K562 (cell line): ENCODE measurements around the gene HMCN1. TPM values are rescaled to one million over a fixed set of nuclear protein-coding genes. Genes with fewer than 3 reads are reported as not detected.

Source experiments
- ATAC-seq: fragments of 200-7000 bp; cut with Tn5 transposase; 3 replicates; pipeline ENCODE4 v1.9.1; 2020; ENCODE audit warnings: moderate library complexity
- BruUV-seq: library from RNA; stranded (reverse); fragments of 400-500 nt; replicated peaks from 2 replicates; lab custom pipeline; 2021; lab: Mats Ljungman, UMichigan
- CTCF ChIA-PET: fragments of 300-600 bp; formaldehyde crosslinking; extraction: SDS; loops from one replicate; lab custom pipeline; 2021; ENCODE audit warnings: low intra/inter-chr PET ratio; lab: Yijun Ruan, JAX
- POLR2A ChIA-PET: fragments of 300-600, 350-650 bp; sonication (Branson Sonifier 250); formaldehyde crosslinking; extraction: SDS; loops from one replicate; lab custom pipeline; 2021; ENCODE audit warnings: antibody characterized with exemption, inconsistent platforms; lab: Yijun Ruan, JAX
- DNase-seq, 4 experiments: peaks; one replicate each; pipeline versions ENCODE4 v3.0.0 to v3.0.0-alpha.2; 2011 to 2018; ENCODE audit warnings: low spot score in 3 of 4, mixed read lengths in 3 of 4; ENCODE audit errors: extremely low read depth in 1 of 4
- FAIRE-seq: peaks from 2 replicates; lab custom pipeline; 2011; peaks lifted over from hg19 to GRCh38; lab: Jason Lieb, UNC
- H2AFZ ChIP-seq: 2 replicates; pipeline ENCODE4 v1.6.0; 2011; ENCODE audit warnings: low read depth, low read length, control low read depth, inconsistent platforms
- H3K27ac ChIP-seq: fragments of 200-600 bp; 3 replicates; pipeline ENCODE4 v1.8.0; 2011; ENCODE audit warnings: low read depth, mild to moderate bottlenecking, control low read depth, inconsistent platforms, low read length, moderate library complexity, mixed read lengths; ENCODE audit errors: extremely low read depth
- H3K27me3 ChIP-seq, 2 experiments: fragments of 300-600 bp in 1 of 2; 2 replicates in 1 of 2; 3 replicates in 1 of 2; pipeline versions ENCODE4 v1.6.0 to v1.8.0; 2011; ENCODE audit warnings: inconsistent platforms in 2 of 2, low read length in 2 of 2, mild to moderate bottlenecking in 1 of 2, mixed read lengths in 1 of 2, moderate library complexity in 1 of 2; ENCODE audit not compliant: control insufficient read depth in 2 of 2, insufficient read depth in 2 of 2
- H3K36me3 ChIP-seq: fragments of 300-600 bp; 3 replicates; pipeline ENCODE4 v1.8.0; 2011; ENCODE audit warnings: mild to moderate bottlenecking, low read length, inconsistent platforms; ENCODE audit not compliant: control insufficient read depth, insufficient read depth
- H3K4me1 ChIP-seq, 2 experiments: fragments of 200-600 bp in 1 of 2; replicated peaks in 1 of 2; 2 replicates in 1 of 2; 3 replicates in 1 of 2; pipeline versions ENCODE4 v1.5.1 to v1.8.0; 2011; ENCODE audit warnings: inconsistent platforms in 2 of 2, low read length in 2 of 2, mild to moderate bottlenecking in 1 of 2, mixed read lengths in 1 of 2, moderate library complexity in 1 of 2; ENCODE audit not compliant: control insufficient read depth in 2 of 2, insufficient read depth in 2 of 2
- H3K4me2 ChIP-seq: 2 replicates; pipeline ENCODE4 v1.6.1; 2011; ENCODE audit warnings: low read length, control low read depth, inconsistent platforms, mixed read lengths; ENCODE audit not compliant: insufficient read depth
- H3K4me3 ChIP-seq: fragments of 200-600 bp; sonication (generic), shearing (Covaris generic); 2 replicates; pipeline ENCODE4 v1.5.1; 2016; ENCODE audit warnings: control low read depth, inconsistent platforms
- H3K79me2 ChIP-seq: fragments of 200-600 bp; 3 replicates; pipeline ENCODE4 v1.8.0; 2011; ENCODE audit warnings: low read length, inconsistent platforms; ENCODE audit not compliant: control insufficient read depth, insufficient read depth
- H3K9ac ChIP-seq, 2 experiments: 2 replicates each; pipeline versions ENCODE4 v1.6.0 to v1.6.1; 2011; ENCODE audit warnings: low read depth in 2 of 2, low read length in 2 of 2, control low read depth in 1 of 2, inconsistent platforms in 1 of 2, mild to moderate bottlenecking in 1 of 2, mixed read lengths in 1 of 2; ENCODE audit not compliant: insufficient read depth in 1 of 2
- H3K9me1 ChIP-seq: one replicate; pipeline ENCODE4 v1.6.0; 2011; ENCODE audit warnings: inconsistent platforms, mild to moderate bottlenecking, low read length, moderate library complexity; ENCODE audit not compliant: control insufficient read depth, insufficient read depth
- H3K9me3 ChIP-seq: replicated peaks from 2 replicates; pipeline ENCODE4 v1.5.1; 2011; ENCODE audit warnings: low read depth, low read length, inconsistent platforms; ENCODE audit not compliant: control insufficient read depth, insufficient read depth
- H4K20me1 ChIP-seq: replicated peaks from 2 replicates; pipeline ENCODE4 v1.6.1; 2011; ENCODE audit warnings: low read length, inconsistent platforms, mixed read lengths; ENCODE audit not compliant: control insufficient read depth, insufficient read depth
- ARHGAP35 ChIP-seq: fragments of 450-650 bp; IDR thresholded peaks from 2 replicates; pipeline ENCODE4 v1.6.1; 2018; ENCODE audit not compliant: partially characterized antibody
- C11orf30 ChIP-seq: fragments of 450-650 bp; IDR thresholded peaks from 2 replicates; pipeline ENCODE4 v1.6.1; 2016; ENCODE audit warnings: low read depth, mild to moderate bottlenecking
- CEBPG ChIP-seq, 3 experiments: fragments of 200-800 bp in 1 of 3; sonication (Bioruptor generic) in 1 of 3; sonication (generic) in 1 of 3; formaldehyde crosslinking in 1 of 3; IDR thresholded peaks in 2 of 3; conservative IDR thresholded peaks in 1 of 3; 2 replicates each; pipeline versions ENCODE4 v1.6.1 to v1.8.0; 2016 to 2022; ENCODE audit warnings: missing compliant biosample characterization in 2 of 3, missing genetic modification characterization in 2 of 3, mild to moderate bottlenecking in 1 of 3, missing genetic modification reagents in 1 of 3
- CREB3L1 ChIP-seq: fragments of 450-650 bp; IDR thresholded peaks from 2 replicates; pipeline ENCODE4 v1.6.1; 2014; ENCODE audit warnings: low read depth, mild to moderate bottlenecking, moderate library complexity, borderline replicate concordance
- ESRRA ChIP-seq: fragments of 450-650 bp; IDR thresholded peaks from 2 replicates; pipeline ENCODE4 v1.6.1; 2014; ENCODE audit warnings: low read depth, mild to moderate bottlenecking, moderate library complexity, borderline replicate concordance
- MAFF ChIP-seq: IDR thresholded peaks from 2 replicates; pipeline ENCODE4 v1.6.1; 2012; ENCODE audit warnings: low read length, improper control_type of control experiment
- MAFG ChIP-seq: fragments of 450-650 bp; conservative IDR thresholded peaks from 2 replicates; pipeline ENCODE4 v1.6.1; 2016; ENCODE audit warnings: missing genetic modification characterization, missing compliant biosample characterization
- MAFK ChIP-seq: IDR thresholded peaks from 2 replicates; pipeline ENCODE4 v1.6.1; 2011; ENCODE audit warnings: low read length, improper control_type of control experiment
- PRPF4 ChIP-seq: fragments of 200-400 bp; formaldehyde crosslinking; IDR thresholded peaks from one replicate; pipeline ENCODE4 v1.6.1; 2017; ENCODE audit warnings: low read length, low read depth, mild to moderate bottlenecking; ENCODE audit not compliant: insufficient read depth, poor library complexity, severe bottlenecking
- RFX5 ChIP-seq: IDR thresholded peaks from 2 replicates; pipeline ENCODE4 v1.6.1; 2011; ENCODE audit warnings: low read depth, mild to moderate bottlenecking, improper control_type of control experiment, low read length
- TEAD4 ChIP-seq, 2 experiments: sonication (generic) in 1 of 2; formaldehyde crosslinking in 1 of 2; IDR thresholded peaks; 2 replicates each; pipeline versions ENCODE4 v1.6.1 to v1.8.0; 2012 to 2022; ENCODE audit warnings: borderline replicate concordance in 1 of 2, inconsistent platforms in 1 of 2, low read length in 1 of 2, mild to moderate bottlenecking in 1 of 2, missing genetic modification reagents in 1 of 2
- ZNF3 ChIP-seq: fragments of 250-450 bp; sonication (Bioruptor Pico); IDR thresholded peaks from 2 replicates; pipeline ENCODE4 v1.5.0; 2021; ENCODE audit warnings: mild to moderate bottlenecking, moderate library complexity
- ZNF316 ChIP-seq: fragments of 450-650 bp; IDR thresholded peaks from 2 replicates; pipeline ENCODE4 v1.6.1; 2016
- in situ Hi-C: fragments of 300-500 bp; cut with MboI; formaldehyde crosslinking; loops from 4 replicates; pipeline ENCODE4 v1.15.0; 2018; ENCODE audit warnings: inconsistent platforms, mixed read lengths
- intact Hi-C: fragments of 100-400 bp; cut with micrococcal nuclease; formaldehyde crosslinking; loops from 2 replicates; pipeline ENCODE4 v1.14.2; 2022
- polyA plus RNA-seq, 8 experiments: library from polyadenylated mRNA; depleted of rRNA in 4 of 8; stranded (reverse) in 5 of 8; unstranded in 3 of 8; fragments of >200 nt; fragmentation: Nextera tagmentation in 2 of 8; fragmentation: Illumina TruSeq in 1 of 8; extraction: Ambion mirVana in 2 of 8; extraction: Trizol in 1 of 8; gene quantifications; 2 replicates each; pipeline versions ENCODE4 v1.2.1 to v1.2.3, GENCODE V29; 2011 to 2014; ENCODE audit warnings: inconsistent platforms in 1 of 8, missing spikeins in 1 of 8
- total RNA-seq, 7 experiments: library from RNA; depleted of rRNA in 6 of 7; stranded (reverse); fragments of >200 nt in 6 of 7; fragmentation: Illumina TruSeq in 2 of 7; extraction: Trizol in 2 of 7; gene quantifications; 2 replicates each; pipeline versions ENCODE4 v1.2.1 to v1.2.3, GENCODE V29; 2011 to 2021; ENCODE audit warnings: low replicate concordance in 1 of 7
- TF ChIP-seq, protein P1 (sequence below): sonication (generic); formaldehyde crosslinking; IDR thresholded peaks from 2 replicates; pipeline ENCODE4 v1.5.0; 2020; ENCODE audit warnings: missing genetic modification reagents
- TF ChIP-seq, protein P2 (sequence below): fragments of 450-650 bp; IDR thresholded peaks from 2 replicates; pipeline ENCODE4 v1.7.1; 2018; ENCODE audit warnings: mild to moderate bottlenecking, low read depth; ENCODE audit not compliant: partially characterized antibody

Gene HMCN1
- total and polyA plus RNA-seq, 9 of the 15 experiments (the other 6 are each of a cell fraction or from before 2014, with no cell fraction given), result 0.07 to 0.36 (median 0.21) TPM

DNA sequence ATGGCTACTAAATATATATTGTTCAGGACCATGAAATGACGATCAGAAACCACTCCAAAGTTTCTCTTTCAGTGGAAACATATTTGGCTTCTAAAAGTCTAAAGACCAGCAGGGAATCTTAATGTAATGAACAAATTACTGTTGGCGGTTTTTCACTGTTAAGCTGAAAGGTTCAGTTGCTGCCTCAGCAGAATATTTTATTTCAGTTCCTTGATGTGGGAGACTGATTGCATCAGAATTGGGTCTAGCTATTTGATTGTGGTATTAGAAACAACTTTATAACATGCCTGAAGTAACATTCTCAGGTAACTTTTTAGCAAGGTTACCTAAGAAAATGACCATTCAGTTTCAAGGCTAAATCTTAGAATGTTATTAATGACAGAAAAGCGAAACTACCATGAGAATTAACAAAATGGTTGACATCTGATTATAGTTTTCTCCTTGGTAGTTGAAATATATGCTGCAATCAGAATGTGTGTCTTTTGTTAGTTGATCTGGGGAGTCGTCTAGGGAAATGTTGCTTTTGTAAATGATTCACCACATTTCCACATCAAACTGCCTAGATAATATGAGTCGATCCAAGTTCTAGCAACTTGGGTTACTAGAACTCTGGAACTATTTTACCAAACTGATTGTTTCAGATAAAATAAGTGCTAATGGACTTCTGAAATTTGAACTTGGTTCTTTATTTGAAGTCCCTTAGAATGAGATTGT, 200.4 kb downstream of the HMCN1 start (continued):
- TF ChIP-seq CREB3L1 (no peak), MAFK (peak; percentile 43), ARHGAP35 (no peak), CEBPG (CRISPR knock-in tag; IDR thresholded peaks at IDR 0.05) (no peak), CEBPG (tag; conservative IDR thresholded peaks at IDR 0.05 in 1 of 2, IDR thresholded peaks at IDR 0.05 in 1 of 2) (peak in 1 of 2 experiments; percentile 42; a peak in 1 of 4 replicates), PRPF4 (no peak)

DNA sequence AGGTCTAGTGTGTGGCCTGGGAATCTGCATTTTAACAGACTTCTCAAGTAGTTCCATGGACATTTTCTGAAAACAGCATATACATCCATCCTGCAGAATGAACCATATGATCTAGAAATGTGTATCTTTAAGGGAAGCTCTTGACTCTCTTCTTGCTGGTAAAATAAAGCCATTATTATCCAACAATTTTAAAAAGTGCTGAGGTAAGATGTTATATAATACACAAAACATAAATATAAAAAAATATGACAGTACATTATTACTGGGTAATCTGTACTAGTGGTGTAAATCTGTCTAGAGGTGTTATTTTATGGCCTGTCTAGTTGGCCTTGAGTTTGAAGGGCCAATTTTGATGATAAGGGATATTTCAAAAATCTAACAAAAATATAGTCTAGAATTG, 201.2 kb downstream of the HMCN1 start:
- H3K4me2 ChIP-seq, result no peak overlapping the region
- H3K79me2 ChIP-seq, result no peaks in the 10 kb centered on the region
- H3K36me3 ChIP-seq, result no peaks in the 10 kb centered on the region
- no peaks in the 10 kb centered on the region for H3K9me1 ChIP-seq
- H3K4me3 ChIP-seq, result no peak overlapping the region
- H4K20me1 ChIP-seq, result no peaks in the 10 kb centered on the region
- no peak for FAIRE-seq
- H3K4me1 ChIP-seq, result no peaks in the 10 kb centered on the region
- no TSS peak for BruUV-seq
- intact Hi-C loops (no loop called here), in situ Hi-C loops (no loop called here)
- no peak overlapping the region for H2AFZ ChIP-seq
- TF ChIP-seq, protein P1, sequence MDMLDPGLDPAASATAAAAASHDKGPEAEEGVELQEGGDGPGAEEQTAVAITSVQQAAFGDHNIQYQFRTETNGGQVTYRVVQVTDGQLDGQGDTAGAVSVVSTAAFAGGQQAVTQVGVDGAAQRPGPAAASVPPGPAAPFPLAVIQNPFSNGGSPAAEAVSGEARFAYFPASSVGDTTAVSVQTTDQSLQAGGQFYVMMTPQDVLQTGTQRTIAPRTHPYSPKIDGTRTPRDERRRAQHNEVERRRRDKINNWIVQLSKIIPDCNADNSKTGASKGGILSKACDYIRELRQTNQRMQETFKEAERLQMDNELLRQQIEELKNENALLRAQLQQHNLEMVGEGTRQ, result no peak
- no peak for TF ChIP-seq ZNF3 (CRISPR knock-in tag)
- 0 out of 2 replicates have a peak, but pooled peaks have one; percentile 5 for TF ChIP-seq MAFF
- 0 out of 2 replicates have a peak, but pooled peaks have one; percentile 14 for TF ChIP-seq C11orf30
- TF ChIP-seq ZNF316, result peak; percentile 61
- TF ChIP-seq MAFG (tag), result peak; percentile 22; the same call in 1 of the 2 replicates
- TF ChIP-seq RFX5, result 0 out of 2 replicates have a peak, but pooled peaks have one; percentile 16
- TF ChIP-seq, protein P2, sequence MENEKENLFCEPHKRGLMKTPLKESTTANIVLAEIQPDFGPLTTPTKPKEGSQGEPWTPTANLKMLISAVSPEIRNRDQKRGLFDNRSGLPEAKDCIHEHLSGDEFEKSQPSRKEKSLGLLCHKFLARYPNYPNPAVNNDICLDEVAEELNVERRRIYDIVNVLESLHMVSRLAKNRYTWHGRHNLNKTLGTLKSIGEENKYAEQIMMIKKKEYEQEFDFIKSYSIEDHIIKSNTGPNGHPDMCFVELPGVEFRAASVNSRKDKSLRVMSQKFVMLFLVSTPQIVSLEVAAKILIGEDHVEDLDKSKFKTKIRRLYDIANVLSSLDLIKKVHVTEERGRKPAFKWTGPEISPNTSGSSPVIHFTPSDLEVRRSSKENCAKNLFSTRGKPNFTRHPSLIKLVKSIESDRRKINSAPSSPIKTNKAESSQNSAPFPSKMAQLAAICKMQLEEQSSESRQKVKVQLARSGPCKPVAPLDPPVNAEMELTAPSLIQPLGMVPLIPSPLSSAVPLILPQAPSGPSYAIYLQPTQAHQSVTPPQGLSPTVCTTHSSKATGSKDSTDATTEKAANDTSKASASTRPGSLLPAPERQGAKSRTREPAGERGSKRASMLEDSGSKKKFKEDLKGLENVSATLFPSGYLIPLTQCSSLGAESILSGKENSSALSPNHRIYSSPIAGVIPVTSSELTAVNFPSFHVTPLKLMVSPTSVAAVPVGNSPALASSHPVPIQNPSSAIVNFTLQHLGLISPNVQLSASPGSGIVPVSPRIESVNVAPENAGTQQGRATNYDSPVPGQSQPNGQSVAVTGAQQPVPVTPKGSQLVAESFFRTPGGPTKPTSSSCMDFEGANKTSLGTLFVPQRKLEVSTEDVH, result no peak
- no peak for TF ChIP-seq TEAD4 (IDR thresholded peaks at IDR 0.05; ENCODE audit: low read length)
- TF ChIP-seq TEAD4 (CRISPR knock-in tag; IDR thresholded peaks at IDR 0.05; ENCODE audit: borderline replicate concordance), result no peak
- no peak for TF ChIP-seq ESRRA
- H3K9me3 ChIP-seq, result no peaks in the 10 kb centered on the region
- no peak for ATAC-seq
- ChIA-PET CTCF (no interaction called here), POLR2A (no interaction called here)
- H3K27me3 ChIP-seq, result no peaks in the 10 kb centered on the region
- no peak for DNase-seq
- H3K27ac ChIP-seq, result no peak overlapping the region
- H3K9ac ChIP-seq, result no peak overlapping the region
